Psoas muscle (tissue), 8 donors: Measurements from ENCODE around the gene PHLDB3. TPM values are rescaled to one million over a fixed set of nuclear protein-coding genes. Genes with fewer than 3 reads are reported as not detected.

Experiments used
- ATAC-seq, 4 donors: fragments of 200-7000 bp; cut with Tn5 transposase; one replicate each; pipeline ENCODE4 v1.9.1; 2020; ENCODE audit warnings: moderate library complexity in 3 of 4, mild to moderate bottlenecking in 2 of 4
- DNase-seq, 2 donors: peaks; one replicate each; pipeline ENCODE4 v3.0.0-alpha.2; 2020
- H3K27ac ChIP-seq: fragments of 200-600 bp; one replicate; pipeline ENCODE4 v1.8.0; 2022
- H3K27me3 ChIP-seq, 3 donors: fragments of 200-600 bp in 1 of 3; one replicate each; pipeline versions ENCODE4 v1.6.1 to v1.8.0; 2013 to 2022; ENCODE audit warnings: low read length in 2 of 3, mild to moderate bottlenecking in 2 of 3, moderate library complexity in 1 of 3; ENCODE audit not compliant: insufficient read depth in 3 of 3
- H3K36me3 ChIP-seq, 2 donors: fragments of 200-600 bp in 1 of 2; one replicate each; pipeline versions ENCODE4 v1.6.1 to v1.8.0; 2013 to 2022; ENCODE audit warnings: low read depth in 1 of 2, mild to moderate bottlenecking in 1 of 2, moderate library complexity in 1 of 2; ENCODE audit not compliant: insufficient read depth in 1 of 2
- H3K4me1 ChIP-seq: fragments of 200-600 bp; one replicate; pipeline ENCODE4 v1.8.0; 2022
- H3K4me3 ChIP-seq: fragments of 200-600 bp; one replicate; pipeline ENCODE4 v1.8.0; 2022; ENCODE audit warnings: mild to moderate bottlenecking
- H3K9me3 ChIP-seq: fragments of 200-600 bp; one replicate; pipeline ENCODE4 v1.8.0; 2022
- whole genome bisulfite sequencing, 3 donors: extraction: QIAGEN DNeasy Blood & Tissue Kit; methylation state at CpG; one replicate each; pipeline versions ENCODE4 v1.1.6 to v1.1.7; 2013; 5-methylcytosine and 5-hydroxymethylcytosine counted together
- intact Hi-C, 2 donors: fragments of 100-400 bp; cut with DNase I; formaldehyde crosslinking; loops; one replicate each; pipeline versions ENCODE4 v1.11.0 to v1.14.2; 2022
- polyA plus RNA-seq, 3 donors: library from polyadenylated mRNA; stranded (reverse); fragments of 200-250 nt; gene quantifications; one replicate each; pipeline ENCODE4 v1.2.3, GENCODE V29; 2013
- total RNA-seq, 4 donors: library from RNA; stranded (reverse); fragmentation: NEBNext Ultra II Directional in 2 of 4; extraction: Animal tissue kit (Norgen Biotek cat#: 25700) in 2 of 4; gene quantifications; one replicate each; pipeline versions ENCODE4 v1.2.1 to v1.2.4, GENCODE V29; 2021 to 2023
- TF ChIP-seq, protein P1 (sequence below): fragments of 200-600 bp; IDR thresholded peaks from one replicate; pipeline ENCODE4 v1.8.0; 2022; ENCODE audit warnings: antibody characterized with exemption
- donor health status: healthy with polysubstance abuse.
- donor health status: DM: no; HTN: no; CAD: no; lungs with moderate emphysema.
- donor health status: Bipolar disorder and iron deficiency.
- donor health status: healthy.
- donor health status: DM: yes; HTN: yes; CAD: no.
- donor health status: DM: no; HTN: no; CAD: no.
- donor health status: DM: no; HTN: no; CAD: no.
- donor health status: DM: yes; HTN: yes; CAD: no.

The PHLDB3 gene
- total and polyA plus RNA-seq, 7 donors: 2.0 to 5.7 (median 4.5) TPM

- WGBS, 3 donors: 57 to 62% (median 60%) methylated on average over 5 of the region's 5 CpGs
- Histone ChIP-seq H3K4me1 (peaks cover 6% of the 10 kb centered on the region), H3K9me3 (no peaks in the 10 kb centered on the region), H3K4me3 (no peak overlapping the region), H3K36me3 (peaks cover 0 to 45% of the 10 kb centered on the region in 2 donors), H3K27ac (no peak overlapping the region), H3K27me3 (no peaks in the 10 kb centered on the region)
- intact Hi-C loops: no loop called here
- DNase-seq (no peak), ATAC-seq (no peak)
- TF ChIP-seq, protein P1, sequence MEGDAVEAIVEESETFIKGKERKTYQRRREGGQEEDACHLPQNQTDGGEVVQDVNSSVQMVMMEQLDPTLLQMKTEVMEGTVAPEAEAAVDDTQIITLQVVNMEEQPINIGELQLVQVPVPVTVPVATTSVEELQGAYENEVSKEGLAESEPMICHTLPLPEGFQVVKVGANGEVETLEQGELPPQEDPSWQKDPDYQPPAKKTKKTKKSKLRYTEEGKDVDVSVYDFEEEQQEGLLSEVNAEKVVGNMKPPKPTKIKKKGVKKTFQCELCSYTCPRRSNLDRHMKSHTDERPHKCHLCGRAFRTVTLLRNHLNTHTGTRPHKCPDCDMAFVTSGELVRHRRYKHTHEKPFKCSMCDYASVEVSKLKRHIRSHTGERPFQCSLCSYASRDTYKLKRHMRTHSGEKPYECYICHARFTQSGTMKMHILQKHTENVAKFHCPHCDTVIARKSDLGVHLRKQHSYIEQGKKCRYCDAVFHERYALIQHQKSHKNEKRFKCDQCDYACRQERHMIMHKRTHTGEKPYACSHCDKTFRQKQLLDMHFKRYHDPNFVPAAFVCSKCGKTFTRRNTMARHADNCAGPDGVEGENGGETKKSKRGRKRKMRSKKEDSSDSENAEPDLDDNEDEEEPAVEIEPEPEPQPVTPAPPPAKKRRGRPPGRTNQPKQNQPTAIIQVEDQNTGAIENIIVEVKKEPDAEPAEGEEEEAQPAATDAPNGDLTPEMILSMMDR: no peak
Measured at GRCh38 chr19:43498233-43498842, 6.2 kb downstream of the PHLDB3 start.

GRCh38 chr19:43496960-43497359 is 7.6 kb downstream of the PHLDB3 start:
- H3K9me3 ChIP-seq: no peaks in the 10 kb centered on the region
- H3K4me1 ChIP-seq: no peaks in the 10 kb centered on the region
- H3K27ac ChIP-seq: no peak overlapping the region
- peaks cover 0 to 44% of the 10 kb centered on the region in 2 donors for H3K36me3 ChIP-seq
- no peak overlapping the region for H3K4me3 ChIP-seq
- DNase-seq (no peak), ATAC-seq (no peak)
- WGBS, 3 donors: 95 to 97% (median 96%) methylated on average over 7 of the region's 7 CpGs
- no peaks in the 10 kb centered on the region for H3K27me3 ChIP-seq
- intact Hi-C loops: no loop called here
- TF ChIP-seq, protein P1: no peak

DNA sequence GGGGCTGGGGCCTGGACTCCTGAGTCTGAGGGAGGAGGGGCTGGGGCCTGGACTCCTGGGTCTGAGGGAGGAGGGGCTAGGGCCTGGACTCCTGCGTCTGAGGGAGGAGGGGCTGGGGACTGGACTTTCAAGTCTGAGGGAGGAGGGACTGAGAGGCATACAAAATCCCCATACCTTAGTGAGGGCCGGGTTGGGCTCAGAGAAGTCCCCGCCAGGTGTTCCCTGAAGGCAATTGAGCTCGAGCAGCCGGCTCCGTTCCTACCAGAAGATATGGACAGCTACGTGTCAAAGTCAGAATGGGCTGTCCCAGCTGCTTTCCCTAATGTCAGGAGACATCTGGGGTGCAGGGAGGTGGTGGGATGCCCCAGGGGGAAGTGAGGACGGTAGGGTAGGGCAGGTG is 9.5 kb downstream of the PHLDB3 start:
- ATAC-seq: no peak
- Histone ChIP-seq H3K4me1 (no peaks in the 10 kb centered on the region), H3K9me3 (no peaks in the 10 kb centered on the region), H3K4me3 (no peak overlapping the region), H3K27ac (no peak overlapping the region), H3K36me3 (peaks cover 0 to 34% of the 10 kb centered on the region in 2 donors), H3K27me3 (no peaks in the 10 kb centered on the region)
- DNase-seq: no peak
- TF ChIP-seq, protein P1: no peak
- intact Hi-C loops: no loop called here
- WGBS, 3 donors: 78 to 84% (median 80%) methylated on average over 8 of the region's 8 CpGs

GRCh38 chr19:43490759-43491158 is 13.8 kb downstream of the PHLDB3 start:
- Histone ChIP-seq H3K27ac (no peak overlapping the region), H3K4me1 (no peaks in the 10 kb centered on the region), H3K9me3 (no peaks in the 10 kb centered on the region), H3K27me3 (no peaks in the 10 kb centered on the region), H3K4me3 (no peak overlapping the region), H3K36me3 (peaks cover 0 to 11% of the 10 kb centered on the region in 2 donors)
- DNase-seq (no peak), ATAC-seq (no peak)
- 91 to 93% (median 91%) methylated on average over 5 of the region's 5 CpGs for WGBS, 3 donors
- intact Hi-C loops: no loop called here
- TF ChIP-seq, protein P1: no peak

GRCh38 chr19:43489979-43490599 is 14.5 kb downstream of the PHLDB3 start:
- WGBS, 3 donors: 89 to 94% (median 92%) methylated on average over 7 of the region's 7 CpGs

More at GRCh38 chr19:43489979-43490599, 14.5 kb downstream of the PHLDB3 start:
- H3K27me3 ChIP-seq: no peaks in the 10 kb centered on the region
- intact Hi-C loops: no loop called here
- TF ChIP-seq, protein P1: no peak
- DNase-seq (no peak), ATAC-seq (no peak)
- H3K4me1 ChIP-seq: no peaks in the 10 kb centered on the region
- no peak overlapping the region for H3K4me3 ChIP-seq
- H3K27ac ChIP-seq: no peak overlapping the region
- peaks cover 0 to 5% of the 10 kb centered on the region in 2 donors for H3K36me3 ChIP-seq
- no peaks in the 10 kb centered on the region for H3K9me3 ChIP-seq
